H9 (cell line): ENCODE data around the gene IL21R. TPM values are rescaled to one million over a fixed set of nuclear protein-coding genes. Genes with fewer than 3 reads are reported as not detected.
"Not testable (repeated sequence)": the region's sequence is repeated elsewhere in the genome, so short reads cannot be mapped to it uniquely, and the experiment has no call there.

Experiments used
- DNase-seq: peaks from one replicate; pipeline ENCODE4 v3.0.0-alpha.2; 2017
- H2AFZ ChIP-seq: one replicate; pipeline ENCODE4 v1.6.1; 2013; ENCODE audit warnings: mild to moderate bottlenecking, low read length, control low read depth, moderate library complexity
- H2AK5ac ChIP-seq: 2 replicates; pipeline ENCODE4 v1.6.1; 2013; ENCODE audit warnings: low read length, control low read depth, mixed read lengths; ENCODE audit not compliant: insufficient read length
- H2BK120ac ChIP-seq: one replicate; pipeline ENCODE4 v1.6.1; 2013; ENCODE audit warnings: low read depth, mild to moderate bottlenecking, low read length, control low read depth, inconsistent platforms; ENCODE audit not compliant: poor library complexity, severe bottlenecking
- H2BK12ac ChIP-seq: 2 replicates; pipeline ENCODE4 v1.6.1; 2013; ENCODE audit warnings: low read length, control low read depth, mixed read lengths, low read depth; ENCODE audit not compliant: insufficient read length
- H2BK15ac ChIP-seq: 2 replicates; pipeline ENCODE4 v1.6.1; 2013; ENCODE audit warnings: low read depth, low read length, control low read depth
- H2BK20ac ChIP-seq: one replicate; pipeline ENCODE4 v1.6.1; 2013; ENCODE audit warnings: low read depth, mild to moderate bottlenecking, low read length, control low read depth, inconsistent platforms; ENCODE audit not compliant: poor library complexity, severe bottlenecking
- H2BK5ac ChIP-seq: 2 replicates; pipeline ENCODE4 v1.6.1; 2013; ENCODE audit warnings: low read length, control low read depth, mixed read lengths; ENCODE audit not compliant: insufficient read length
- H3K14ac ChIP-seq: 2 replicates; pipeline ENCODE4 v1.6.1; 2013; ENCODE audit warnings: low read length, control low read depth; ENCODE audit not compliant: insufficient read depth
- H3K18ac ChIP-seq: 2 replicates; pipeline ENCODE4 v1.6.1; 2013; ENCODE audit warnings: low read depth, mild to moderate bottlenecking, mixed read lengths, low read length, control low read depth; ENCODE audit not compliant: insufficient read length
- H3K23ac ChIP-seq: 2 replicates; pipeline ENCODE4 v1.6.1; 2013; ENCODE audit warnings: low read length, control low read depth, mixed read lengths, low read depth; ENCODE audit not compliant: insufficient read length
- H3K23me2 ChIP-seq: 2 replicates; pipeline ENCODE4 v1.6.1; 2013; ENCODE audit warnings: low read depth, mild to moderate bottlenecking, mixed read lengths, low read length, control low read depth; ENCODE audit not compliant: insufficient read length, poor library complexity, severe bottlenecking
- H3K27ac ChIP-seq: 2 replicates; pipeline ENCODE4 v1.5.1; 2013; ENCODE audit warnings: low read length, control low read depth, mixed read lengths, low read depth; ENCODE audit not compliant: insufficient read length
- H3K27me3 ChIP-seq: 2 replicates; pipeline ENCODE4 v1.6.1; 2013; ENCODE audit warnings: low read length, control low read depth, inconsistent platforms; ENCODE audit not compliant: insufficient read depth
- H3K4ac ChIP-seq: 2 replicates; pipeline ENCODE4 v1.6.1; 2013; ENCODE audit warnings: low read depth, mild to moderate bottlenecking, control low read depth, inconsistent platforms, low read length, moderate library complexity
- H3K4me1 ChIP-seq: 2 replicates; pipeline ENCODE4 v1.6.1; 2013; ENCODE audit warnings: low read length, control low read depth, inconsistent platforms; ENCODE audit not compliant: insufficient read depth
- H3K4me2 ChIP-seq: 2 replicates; pipeline ENCODE4 v1.6.1; 2013; ENCODE audit warnings: low read length, control low read depth, mixed read lengths; ENCODE audit not compliant: insufficient read length, insufficient read depth
- H3K56ac ChIP-seq: 2 replicates; pipeline ENCODE4 v1.6.1; 2013; ENCODE audit warnings: low read depth, mild to moderate bottlenecking, mixed read lengths, low read length, control low read depth; ENCODE audit not compliant: insufficient read length
- H3K79me1 ChIP-seq: 2 replicates; pipeline ENCODE4 v1.6.1; 2013; ENCODE audit warnings: low read depth, mild to moderate bottlenecking, moderate library complexity, low read length, control low read depth, inconsistent platforms; ENCODE audit not compliant: insufficient read depth, poor library complexity, severe bottlenecking
- H3K79me2 ChIP-seq: 2 replicates; pipeline ENCODE4 v1.6.1; 2013; ENCODE audit warnings: low read length, control low read depth, inconsistent platforms; ENCODE audit not compliant: insufficient read depth
- H3K9ac ChIP-seq: 2 replicates; pipeline ENCODE4 v1.6.1; 2013; ENCODE audit warnings: low read length, control low read depth, mixed read lengths; ENCODE audit not compliant: insufficient read length; ENCODE audit errors: extremely low read depth
- H3K9me3 ChIP-seq: one replicate; pipeline ENCODE4 v1.6.1; 2013; ENCODE audit warnings: low read depth, low read length, inconsistent platforms; ENCODE audit not compliant: control insufficient read depth
- H3T11ph ChIP-seq: one replicate; pipeline ENCODE4 v1.6.1; 2013; ENCODE audit warnings: mild to moderate bottlenecking, low read length, control low read depth, inconsistent platforms
- H4K20me1 ChIP-seq: one replicate; pipeline ENCODE4 v1.6.1; 2013; ENCODE audit not compliant: control insufficient read depth, insufficient read length, insufficient read depth
- H4K5ac ChIP-seq: 2 replicates; pipeline ENCODE4 v1.6.1; 2013; ENCODE audit warnings: low read depth, mild to moderate bottlenecking, mixed read lengths, low read length, control low read depth; ENCODE audit not compliant: insufficient read length
- H4K8ac ChIP-seq: replicated peaks from 2 replicates; pipeline ENCODE4 v1.6.1; 2013; ENCODE audit warnings: low read length, control low read depth, mixed read lengths, low read depth; ENCODE audit not compliant: insufficient read length
- H4K91ac ChIP-seq: 2 replicates; pipeline ENCODE4 v1.6.1; 2013; ENCODE audit warnings: low read depth, mild to moderate bottlenecking, moderate library complexity, mixed read lengths, low read length, control low read depth; ENCODE audit not compliant: insufficient read length
- H3K27ac Mint-ChIP-seq, 3 experiments: 2 replicates in 2 of 3; 3 replicates in 1 of 3; pipeline ENCODE4 v1.8.0; 2020 to 2021; ENCODE audit warnings: mixed read lengths in 3 of 3, mild to moderate bottlenecking in 1 of 3, moderate library complexity in 1 of 3
- H3K27me3 Mint-ChIP-seq: 2 replicates; pipeline ENCODE4 v1.8.0; 2021; ENCODE audit warnings: low read depth, mild to moderate bottlenecking, moderate library complexity, mixed read lengths
- H3K36me3 Mint-ChIP-seq, 3 experiments: 2 replicates in 2 of 3; 3 replicates in 1 of 3; pipeline ENCODE4 v1.8.0; 2020 to 2021; ENCODE audit warnings: low read depth in 3 of 3, mixed read lengths in 3 of 3; ENCODE audit not compliant: insufficient read depth in 1 of 3
- H3K4me1 Mint-ChIP-seq, 2 experiments: 2 replicates each; pipeline ENCODE4 v1.8.0; 2020; ENCODE audit warnings: mixed read lengths in 2 of 2
- H3K4me3 Mint-ChIP-seq, 2 experiments: 2 replicates in 1 of 2; 3 replicates in 1 of 2; pipeline ENCODE4 v1.8.0; 2020 to 2021; ENCODE audit warnings: mild to moderate bottlenecking in 2 of 2, mixed read lengths in 2 of 2, moderate library complexity in 1 of 2
- H3K9me3 Mint-ChIP-seq, 2 experiments: 2 replicates in 1 of 2; 3 replicates in 1 of 2; pipeline ENCODE4 v1.8.0; 2020; ENCODE audit warnings: mild to moderate bottlenecking in 2 of 2, mixed read lengths in 2 of 2, moderate library complexity in 1 of 2
- WGBS: extraction: QIAGEN DNeasy Blood & Tissue Kit; methylation state at CpG from one replicate; pipeline ENCODE4 v1.1.7; 2013; ENCODE audit warnings: missing lambda C conversion rate, low lambda C conversion rate, mixed read lengths; ENCODE audit not compliant: insufficient read length; ENCODE audit errors: extremely low coverage; 5-methylcytosine and 5-hydroxymethylcytosine counted together
- total RNA-seq: library from RNA; stranded (reverse); gene quantifications from 2 replicates; pipeline ENCODE4 v1.2.1, GENCODE V29; 2021
- TF ChIP-seq, protein P1 (sequence below): fragments of 200-600 bp; sonication (generic); conservative IDR thresholded peaks from 3 replicates; pipeline ENCODE4 v1.8.0; 2021; ENCODE audit warnings: antibody characterized with exemption, mild to moderate bottlenecking

Gene IL21R
- total RNA-seq, 1 experiment from 2014 or later, result 0.07 TPM

DNA sequence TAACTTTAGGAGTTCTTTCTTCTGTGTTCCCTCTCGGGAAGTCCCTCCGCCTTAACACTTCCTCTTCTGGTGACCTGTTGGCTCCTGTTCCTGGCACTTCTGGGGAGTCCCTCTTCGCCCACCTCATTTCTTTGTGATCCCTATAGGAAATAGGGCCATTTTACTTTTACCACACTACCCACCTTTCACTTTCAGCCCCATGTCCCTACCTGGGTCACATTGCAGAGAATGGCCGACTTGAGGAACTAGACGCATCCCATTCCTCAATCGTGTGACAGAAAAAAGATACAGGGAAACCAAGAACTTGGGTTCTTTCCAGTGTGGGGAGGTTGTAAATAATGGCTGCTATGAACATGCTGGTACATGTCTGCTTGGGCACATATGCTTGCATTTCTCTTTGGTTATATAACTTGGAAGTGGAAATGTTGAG is 6.6 kb downstream of the IL21R start:
- TF ChIP-seq, protein P1, sequence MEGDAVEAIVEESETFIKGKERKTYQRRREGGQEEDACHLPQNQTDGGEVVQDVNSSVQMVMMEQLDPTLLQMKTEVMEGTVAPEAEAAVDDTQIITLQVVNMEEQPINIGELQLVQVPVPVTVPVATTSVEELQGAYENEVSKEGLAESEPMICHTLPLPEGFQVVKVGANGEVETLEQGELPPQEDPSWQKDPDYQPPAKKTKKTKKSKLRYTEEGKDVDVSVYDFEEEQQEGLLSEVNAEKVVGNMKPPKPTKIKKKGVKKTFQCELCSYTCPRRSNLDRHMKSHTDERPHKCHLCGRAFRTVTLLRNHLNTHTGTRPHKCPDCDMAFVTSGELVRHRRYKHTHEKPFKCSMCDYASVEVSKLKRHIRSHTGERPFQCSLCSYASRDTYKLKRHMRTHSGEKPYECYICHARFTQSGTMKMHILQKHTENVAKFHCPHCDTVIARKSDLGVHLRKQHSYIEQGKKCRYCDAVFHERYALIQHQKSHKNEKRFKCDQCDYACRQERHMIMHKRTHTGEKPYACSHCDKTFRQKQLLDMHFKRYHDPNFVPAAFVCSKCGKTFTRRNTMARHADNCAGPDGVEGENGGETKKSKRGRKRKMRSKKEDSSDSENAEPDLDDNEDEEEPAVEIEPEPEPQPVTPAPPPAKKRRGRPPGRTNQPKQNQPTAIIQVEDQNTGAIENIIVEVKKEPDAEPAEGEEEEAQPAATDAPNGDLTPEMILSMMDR, result no peak

DNA sequence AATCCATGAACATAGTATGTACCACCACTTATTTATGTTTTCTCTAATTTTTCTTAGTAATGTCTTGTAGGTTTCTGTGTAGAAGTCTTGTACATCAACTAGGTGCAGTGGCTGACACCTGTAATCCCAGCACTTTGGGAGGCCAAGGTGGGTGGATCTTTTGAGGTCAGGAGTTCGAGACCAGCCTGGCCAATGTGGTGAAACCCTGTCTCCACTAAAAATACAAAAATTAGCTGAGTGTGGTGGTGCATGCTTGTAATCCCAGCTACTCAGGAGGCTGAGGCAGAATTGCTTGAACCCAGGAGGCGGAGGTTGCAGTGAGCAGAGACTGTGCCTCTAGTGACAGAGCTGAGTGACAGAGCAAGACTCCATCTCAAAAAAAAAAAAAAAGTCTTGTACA is 8.0 kb downstream of the IL21R start:
- H4K20me1 ChIP-seq, H3K27ac ChIP-seq, H2BK12ac ChIP-seq, H2BK5ac ChIP-seq, H3K4ac ChIP-seq, H3K27me3 ChIP-seq, H3K9ac ChIP-seq, H3K79me1 ChIP-seq, H3K18ac ChIP-seq, H2BK15ac ChIP-seq, H2BK120ac ChIP-seq, H3K4me3 Mint-ChIP-seq, H2AFZ ChIP-seq, H4K8ac ChIP-seq, H3K23ac ChIP-seq, H3K9me3 ChIP-seq, H3T11ph ChIP-seq, H3K56ac ChIP-seq, H3K23me2 ChIP-seq, H3K27ac Mint-ChIP-seq, H4K5ac ChIP-seq, H2AK5ac ChIP-seq, DNase-seq, H3K79me2 ChIP-seq, H3K27me3 Mint-ChIP-seq, H4K91ac ChIP-seq, H2BK20ac ChIP-seq, H3K14ac ChIP-seq, H3K4me1 ChIP-seq, H3K4me2 ChIP-seq: not testable (repeated sequence)
- Mint-ChIP-seq H3K4me1 (peaks cover 19 to 20% of the 10 kb centered on the region in 2 experiments), H3K36me3 (peaks cover 0 to 11% (median 0%) of the 10 kb centered on the region in 3 experiments; a peak in 3 of 7 replicates), H3K9me3 (peaks cover 8 to 21% of the 10 kb centered on the region in 2 experiments)
- no CpG with 5 or more reads among the region's 2 CpGs for WGBS

More for the DNA sequence above, 6.6 kb downstream of the IL21R start:
- no peak overlapping the region for H3K14ac ChIP-seq
- H3K27me3 ChIP-seq, result no peaks in the 10 kb centered on the region
- no peak overlapping the region for H3K23ac ChIP-seq
- WGBS, result no CpG with 5 or more reads among the region's 6 CpGs
- H3K18ac ChIP-seq, result no peak overlapping the region
- no peak overlapping the region for H2BK12ac ChIP-seq
- H2BK15ac ChIP-seq, result no peak overlapping the region
- no peak overlapping the region for H2AFZ ChIP-seq
- Mint-ChIP-seq H3K4me1 (peaks cover 19 to 20% of the 10 kb centered on the region in 2 experiments), H3K27ac (no peak overlapping the region), H3K4me3 (no peak overlapping the region), H3K27me3 (0 out of 2 replicates have a peak, but pooled peaks cover 1% of the 10 kb centered on the region), H3K9me3 (peaks cover 8 to 21% of the 10 kb centered on the region in 2 experiments), H3K36me3 (peaks cover 0 to 11% (median 0%) of the 10 kb centered on the region in 3 experiments; a peak in 3 of 7 replicates)
- H3K9ac ChIP-seq, result no peak overlapping the region
- no peak for DNase-seq
- no peak overlapping the region for H3K27ac ChIP-seq
- H4K91ac ChIP-seq, result no peak overlapping the region
- no peaks in the 10 kb centered on the region for H3K4me1 ChIP-seq
- no peak overlapping the region for H3K4ac ChIP-seq
- H3K56ac ChIP-seq, result no peak overlapping the region
- H2BK5ac ChIP-seq, result no peak overlapping the region
- no peaks in the 10 kb centered on the region for H3K23me2 ChIP-seq
- H3T11ph ChIP-seq, result no peak overlapping the region
- H2BK120ac ChIP-seq, result no peak overlapping the region
- no peak overlapping the region for H2BK20ac ChIP-seq
- no peak overlapping the region for H4K5ac ChIP-seq
- H4K20me1 ChIP-seq, result no peaks in the 10 kb centered on the region
- no peak overlapping the region for H2AK5ac ChIP-seq
- H3K79me2 ChIP-seq, result no peaks in the 10 kb centered on the region
- no peak overlapping the region for H3K4me2 ChIP-seq
- no peaks in the 10 kb centered on the region for H3K9me3 ChIP-seq
- H4K8ac ChIP-seq, result no peak overlapping the region
- H3K79me1 ChIP-seq, result no peaks in the 10 kb centered on the region
